Activated T-helper 17 cell treated with anti-CD3 and anti-CD28 coated beads, Interleukin-2, amount 50 U/mL, for 72 hours (primary cell): ENCODE data around the gene TMEM121. TPM values are rescaled to one million over a fixed set of nuclear protein-coding genes. Genes with fewer than 3 reads are reported as not detected.
A peak's percentile ranks its signal among the peaks of the same experiment; 100 is the strongest.

Experiments used
- ATAC-seq: fragments of 150-1000 bp; cut with Tn5 transposase; replicated peaks from 2 replicates; pipeline ENCODE4 v1.10.0; 2021; ENCODE audit warnings: mild to moderate bottlenecking, moderate library complexity
- H3K27ac Mint-ChIP-seq: one replicate; pipeline ENCODE4 v1.8.0; 2022; ENCODE audit warnings: mixed read lengths
- H3K27me3 Mint-ChIP-seq: one replicate; pipeline ENCODE4 v1.8.0; 2022; ENCODE audit warnings: mixed read lengths
- H3K36me3 Mint-ChIP-seq: one replicate; pipeline ENCODE4 v1.8.0; 2022; ENCODE audit warnings: low read depth, mild to moderate bottlenecking, mixed read lengths
- H3K4me1 Mint-ChIP-seq: one replicate; pipeline ENCODE4 v1.8.0; 2022; ENCODE audit warnings: mixed read lengths
- H3K4me3 Mint-ChIP-seq: one replicate; pipeline ENCODE4 v1.8.0; 2022; ENCODE audit warnings: mild to moderate bottlenecking, mixed read lengths
- H3K9me3 Mint-ChIP-seq: one replicate; pipeline ENCODE4 v1.8.0; 2022; ENCODE audit warnings: mixed read lengths
- total RNA-seq, 2 donors: library from RNA; stranded (reverse); gene quantifications; one replicate each; pipeline ENCODE4 v1.2.3, GENCODE V29; 2022

Gene TMEM121
- total RNA-seq, 2 donors from 2014 or later, result 2.5 to 12.3 TPM

DNA sequence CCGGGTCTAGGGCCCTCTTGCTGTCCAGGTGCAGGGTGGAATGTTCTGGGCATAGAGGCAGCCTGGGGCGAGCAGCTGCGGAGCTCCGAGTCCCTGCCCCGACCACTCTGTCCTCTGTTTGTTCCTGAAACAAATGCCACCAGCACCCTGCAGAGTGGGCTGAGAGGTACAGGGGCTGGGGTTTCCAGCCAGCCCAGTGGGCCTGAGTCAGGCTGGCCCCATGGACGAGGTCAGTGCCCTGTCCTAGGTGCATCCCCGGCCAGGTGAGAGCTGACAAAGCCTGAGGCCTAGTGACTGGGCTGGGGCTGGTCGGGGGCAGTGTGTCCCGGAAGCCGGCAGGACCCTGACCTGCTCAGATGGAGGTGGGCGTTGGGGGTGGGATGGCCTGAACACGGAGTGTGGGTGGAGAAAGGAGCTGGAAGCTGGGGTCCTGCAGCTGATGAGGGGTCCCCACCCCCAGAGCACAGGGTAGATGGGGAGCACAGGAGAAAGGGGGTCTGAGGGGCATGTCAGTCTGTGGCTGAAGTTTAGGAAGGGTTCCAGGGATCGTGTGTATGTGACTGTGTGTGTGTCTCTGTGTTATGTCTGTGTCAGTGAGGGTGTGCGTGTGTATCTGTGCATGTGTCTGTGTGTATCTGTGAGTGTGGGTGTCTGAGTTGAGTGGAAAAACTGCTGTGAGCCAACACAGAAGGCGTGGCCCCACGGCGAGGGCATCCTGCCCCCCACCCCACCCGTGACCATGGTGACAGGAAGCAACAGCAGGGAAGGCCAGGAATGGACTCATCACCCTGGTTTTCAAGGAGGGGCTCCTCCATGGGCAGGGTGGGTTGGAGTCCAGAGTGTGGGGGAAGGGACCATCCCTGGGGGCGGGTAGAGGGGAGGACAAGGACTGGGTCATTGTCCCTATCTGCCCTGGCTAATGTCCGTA is 42.0 kb upstream of the TMEM121 start:
- Mint-ChIP-seq H3K4me3 (peak overlapping the region; percentile 7), H3K36me3 (peaks cover 17% of the 10 kb centered on the region), H3K27ac (peak overlapping the region; percentile 100), H3K9me3 (no peaks in the 10 kb centered on the region), H3K27me3 (no peaks in the 10 kb centered on the region), H3K4me1 (peaks cover 16% of the 10 kb centered on the region)
- ATAC-seq, result no peak

DNA sequence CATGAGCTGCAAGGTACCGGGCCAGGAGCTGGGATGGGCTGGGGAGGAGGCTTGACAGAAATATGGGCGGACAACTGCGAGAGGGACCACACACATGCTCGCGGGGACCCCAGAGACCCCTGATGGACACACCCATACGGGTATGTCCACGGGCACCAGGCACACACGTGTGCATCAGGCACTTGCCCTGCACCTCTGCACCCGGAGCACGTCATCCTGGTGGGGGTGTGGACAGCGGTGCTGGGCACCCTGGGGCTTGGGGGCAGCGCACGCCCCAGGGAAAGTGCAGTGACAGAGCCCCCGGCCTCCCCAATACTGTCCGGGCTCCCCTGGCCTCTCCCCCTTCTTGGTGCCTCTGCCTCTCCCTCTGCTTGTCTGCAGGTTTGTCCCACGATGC is 41.4 kb upstream of the TMEM121 start:
- H3K36me3 Mint-ChIP-seq, result peaks cover 23% of the 10 kb centered on the region
- peak overlapping the region; percentile 7 for H3K4me3 Mint-ChIP-seq
- H3K27ac Mint-ChIP-seq, result peak overlapping the region; percentile 100
- H3K9me3 Mint-ChIP-seq, result no peaks in the 10 kb centered on the region
- peaks cover 20% of the 10 kb centered on the region for H3K4me1 Mint-ChIP-seq
- ATAC-seq, result no peak
- H3K27me3 Mint-ChIP-seq, result no peaks in the 10 kb centered on the region

DNA sequence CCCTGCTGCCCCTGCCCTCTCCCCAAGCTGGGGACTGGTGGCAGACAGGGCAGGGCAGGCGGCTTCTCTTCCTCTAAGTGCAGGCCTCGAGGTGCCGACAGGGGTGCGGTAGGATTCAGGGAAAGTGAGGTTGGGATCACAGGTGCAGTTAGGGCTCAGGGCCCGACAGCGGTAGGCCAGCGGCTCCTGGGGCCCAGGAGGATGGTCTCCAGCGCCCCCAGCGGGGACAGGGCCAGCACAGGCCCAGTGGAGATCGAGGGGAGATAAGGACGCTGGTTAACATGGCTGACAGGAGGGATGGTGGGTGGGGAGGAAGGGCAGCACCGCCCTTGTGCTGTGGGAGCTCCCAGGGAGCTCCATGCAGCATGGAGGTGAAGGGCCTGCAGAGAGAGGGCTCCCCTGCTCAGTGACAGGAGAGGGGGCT is 40.6 kb upstream of the TMEM121 start:
- H3K27ac Mint-ChIP-seq, result peak overlapping the region; percentile 81
- no peaks in the 10 kb centered on the region for H3K27me3 Mint-ChIP-seq
- peaks cover 20% of the 10 kb centered on the region for H3K4me1 Mint-ChIP-seq
- peaks cover 25% of the 10 kb centered on the region for H3K36me3 Mint-ChIP-seq
- peak overlapping the region; percentile 86 for H3K4me3 Mint-ChIP-seq
- no peak for ATAC-seq
- H3K9me3 Mint-ChIP-seq, result no peaks in the 10 kb centered on the region

DNA sequence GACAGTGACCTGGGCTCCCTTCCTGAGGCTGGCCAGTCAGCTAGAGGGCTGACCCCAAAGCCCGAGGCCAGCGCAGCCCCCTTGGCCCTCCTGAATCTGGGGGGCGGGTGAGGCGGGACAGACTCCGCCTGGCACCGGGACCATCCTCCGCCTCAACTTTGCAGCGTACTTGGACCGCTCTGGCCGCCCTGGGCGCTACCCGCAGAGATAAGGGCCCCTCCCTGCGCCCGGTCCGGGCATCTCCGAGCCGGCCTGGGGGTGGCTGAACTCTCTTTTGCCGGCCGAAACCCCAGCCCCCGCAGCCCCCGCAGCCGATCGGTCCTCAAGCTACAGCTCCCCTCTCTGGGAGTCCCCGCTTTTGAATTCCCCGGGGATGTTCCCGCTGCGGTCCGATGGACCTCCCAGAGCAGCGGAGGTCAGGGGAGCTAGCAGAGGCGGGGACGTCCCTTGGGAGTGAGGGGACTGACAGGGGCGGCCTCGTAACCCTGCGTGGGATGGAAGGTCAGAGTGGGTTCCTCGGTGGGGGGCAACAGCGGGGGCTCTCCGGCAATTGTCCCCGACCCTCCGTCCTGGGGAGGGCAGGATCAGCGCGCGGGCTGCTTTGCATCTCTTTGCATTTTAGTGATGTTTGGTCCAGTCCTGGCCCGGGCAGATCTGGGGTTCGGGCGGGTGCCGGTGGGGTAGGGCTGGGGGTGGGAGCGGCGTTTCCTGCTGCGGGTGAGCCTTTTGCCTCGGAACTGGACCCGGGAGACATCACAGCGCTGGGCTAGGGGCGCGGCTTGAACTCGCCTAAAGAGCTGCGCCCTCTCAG is 40.0 kb upstream of the TMEM121 start, which contains the start of gene CRIP1:
TSS of gene CRIP1 (plus strand) at position 724 of the 811 bp plus-strand sequence. CDS start 374 bp downstream, outside the sequence.
- peak within 1 kb of the TSS; percentile 92 for H3K27ac Mint-ChIP-seq
- H3K4me1 Mint-ChIP-seq, result peaks cover 20% of the 10 kb centered on the region
- no peaks in the 10 kb centered on the region for H3K9me3 Mint-ChIP-seq
- ATAC-seq, result no peak
- H3K4me3 Mint-ChIP-seq, result peak within 1 kb of the TSS; percentile 86
- no peaks in the 10 kb centered on the region for H3K27me3 Mint-ChIP-seq
- peaks cover 29% of the 10 kb centered on the region for H3K36me3 Mint-ChIP-seq

DNA sequence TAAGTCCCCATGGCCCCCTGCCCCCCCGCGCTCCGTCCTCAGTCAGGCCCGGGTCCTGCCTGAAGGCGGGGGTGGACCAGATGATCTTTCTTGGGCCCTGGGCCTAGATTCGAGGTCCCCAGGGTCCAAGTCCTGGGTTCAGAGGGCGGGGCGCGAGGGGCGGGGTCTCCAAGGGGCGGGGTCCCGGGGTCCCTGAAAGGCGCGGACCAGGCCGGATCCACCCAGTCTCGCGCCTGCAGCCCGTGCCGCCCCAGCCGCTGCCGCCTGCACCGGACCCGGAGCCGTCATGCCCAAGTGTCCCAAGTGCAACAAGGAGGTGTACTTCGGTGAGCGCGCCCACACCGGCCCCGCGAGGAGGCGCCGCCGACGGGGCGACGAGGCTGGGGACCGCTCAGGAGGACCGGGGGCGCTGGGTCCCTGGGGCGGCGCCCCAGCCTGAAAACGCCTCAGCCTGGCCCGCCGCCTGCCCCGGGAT is 39.4 kb upstream of the TMEM121 start:
- Mint-ChIP-seq H3K27me3 (no peaks in the 10 kb centered on the region), H3K4me1 (peaks cover 22% of the 10 kb centered on the region), H3K27ac (peak overlapping the region; percentile 92)

DNA sequence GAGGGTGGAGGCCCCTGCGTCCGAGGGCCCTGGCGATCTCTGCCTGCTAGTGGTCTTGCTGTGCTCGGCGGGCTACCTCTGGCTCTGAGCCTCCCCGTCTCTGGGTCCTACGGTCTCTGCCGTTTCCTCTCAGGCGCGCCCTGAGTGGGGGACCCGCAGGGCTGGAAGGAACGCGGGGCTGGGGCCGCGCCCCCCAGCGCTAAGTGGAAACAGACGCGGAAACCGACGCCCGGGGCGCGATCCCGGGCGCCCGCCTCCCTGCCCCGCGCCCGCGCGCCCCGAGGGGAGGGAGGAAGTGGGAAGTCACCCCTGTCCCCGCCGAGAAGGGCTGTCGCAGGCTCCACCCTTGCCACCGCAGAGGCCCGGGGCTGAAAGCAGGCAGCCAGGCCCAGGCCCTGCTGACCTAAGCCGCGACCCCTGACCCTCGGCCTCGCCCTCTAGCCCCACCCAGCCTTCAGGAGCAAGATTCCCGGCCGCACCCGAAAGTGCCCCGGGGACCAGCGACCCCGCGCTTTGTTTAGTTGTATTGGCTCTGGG is 38.9 kb upstream of the TMEM121 start:
- H3K4me3 Mint-ChIP-seq, result peak overlapping the region; percentile 86
- H3K27me3 Mint-ChIP-seq, result no peaks in the 10 kb centered on the region
- H3K36me3 Mint-ChIP-seq, result peaks cover 33% of the 10 kb centered on the region
- ATAC-seq, result peak; percentile 8
- H3K9me3 Mint-ChIP-seq, result no peaks in the 10 kb centered on the region
- H3K4me1 Mint-ChIP-seq, result peaks cover 17% of the 10 kb centered on the region
- H3K27ac Mint-ChIP-seq, result peak overlapping the region; percentile 92

More for the DNA sequence above, 39.4 kb upstream of the TMEM121 start:
- H3K9me3 Mint-ChIP-seq, result no peaks in the 10 kb centered on the region
- peaks cover 33% of the 10 kb centered on the region for H3K36me3 Mint-ChIP-seq
- peak overlapping the region; percentile 86 for H3K4me3 Mint-ChIP-seq
- no peak for ATAC-seq

DNA sequence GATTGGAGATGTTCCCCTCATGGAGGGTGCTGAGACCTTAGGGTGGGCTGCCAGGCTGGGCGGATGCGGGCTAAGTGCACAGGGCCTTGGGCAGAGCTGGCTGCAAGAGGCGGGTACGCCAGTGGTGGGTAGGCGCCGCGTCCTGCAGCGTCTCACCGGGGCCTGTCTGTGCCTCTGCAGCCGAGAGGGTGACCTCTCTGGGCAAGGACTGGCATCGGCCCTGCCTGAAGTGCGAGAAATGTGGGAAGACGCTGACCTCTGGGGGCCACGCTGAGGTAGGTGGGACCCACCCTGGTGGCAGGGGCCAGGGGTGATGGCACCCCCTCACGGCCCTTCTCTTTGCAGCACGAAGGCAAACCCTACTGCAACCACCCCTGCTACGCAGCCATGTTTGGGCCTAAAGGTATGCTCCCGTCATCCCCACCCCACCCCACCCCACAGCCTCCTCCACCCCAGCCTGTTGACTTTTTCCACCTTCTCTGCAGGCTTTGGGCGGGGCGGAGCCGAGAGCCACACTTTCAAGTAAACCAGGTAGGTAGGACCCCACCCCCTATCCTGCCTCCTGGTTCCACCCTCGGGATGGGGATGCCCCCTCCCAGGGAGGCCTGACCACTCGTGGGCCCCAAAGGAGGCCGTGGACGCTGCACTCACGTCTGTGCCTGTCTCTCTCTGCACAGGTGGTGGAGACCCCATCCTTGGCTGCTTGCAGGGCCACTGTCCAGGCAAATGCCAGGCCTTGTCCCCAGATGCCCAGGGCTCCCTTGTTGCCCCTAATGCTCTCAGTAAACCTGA is 38.2 kb upstream of the TMEM121 start:
- Mint-ChIP-seq H3K4me3 (peak overlapping the region; percentile 86), H3K9me3 (no peaks in the 10 kb centered on the region), H3K27ac (peak overlapping the region; percentile 92), H3K36me3 (peaks cover 33% of the 10 kb centered on the region), H3K4me1 (peaks cover 16% of the 10 kb centered on the region), H3K27me3 (no peaks in the 10 kb centered on the region)
- no peak for ATAC-seq

DNA sequence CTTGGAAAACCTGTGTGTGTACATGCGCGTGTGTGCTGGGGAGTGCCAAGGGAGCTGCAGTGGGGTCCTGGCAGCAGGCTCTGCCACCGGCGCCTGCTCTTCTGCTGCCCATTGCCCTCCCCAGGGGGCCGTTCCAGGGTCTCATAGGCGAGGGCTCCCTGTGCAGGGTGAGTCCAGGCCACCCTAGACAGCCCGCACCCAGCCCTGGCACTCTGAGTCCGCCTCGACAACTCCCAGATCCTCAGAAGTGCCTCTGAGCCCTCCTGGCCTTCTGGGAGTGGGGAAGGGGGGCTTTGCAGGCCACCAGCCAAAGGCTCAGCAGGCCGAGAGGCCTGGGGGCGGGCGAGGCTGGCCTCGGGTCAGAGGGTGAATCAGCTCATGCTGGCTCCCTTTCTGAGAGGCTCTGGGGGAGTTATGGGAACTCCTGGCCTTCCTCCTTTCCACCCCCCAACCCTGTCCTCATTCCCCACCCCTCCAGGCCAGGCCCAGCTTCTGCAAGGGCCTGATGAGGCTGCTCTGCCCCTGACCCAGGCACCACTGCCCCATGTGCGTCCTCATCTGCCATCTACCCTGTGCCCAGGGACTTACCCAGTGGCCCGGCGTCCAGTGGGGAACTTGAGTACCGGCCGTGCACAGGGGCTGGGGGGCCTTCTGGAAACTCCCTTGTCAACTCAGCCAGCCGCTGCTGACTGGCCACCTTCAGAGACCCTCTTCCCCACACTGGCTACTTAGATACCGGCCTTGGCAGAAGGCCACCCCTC is 37.4 kb upstream of the TMEM121 start:
- Mint-ChIP-seq H3K4me1 (peaks cover 16% of the 10 kb centered on the region), H3K27me3 (no peaks in the 10 kb centered on the region), H3K36me3 (peaks cover 33% of the 10 kb centered on the region), H3K9me3 (no peaks in the 10 kb centered on the region), H3K4me3 (peak overlapping the region; percentile 86), H3K27ac (peak overlapping the region; percentile 92)
- ATAC-seq, result no peak

DNA sequence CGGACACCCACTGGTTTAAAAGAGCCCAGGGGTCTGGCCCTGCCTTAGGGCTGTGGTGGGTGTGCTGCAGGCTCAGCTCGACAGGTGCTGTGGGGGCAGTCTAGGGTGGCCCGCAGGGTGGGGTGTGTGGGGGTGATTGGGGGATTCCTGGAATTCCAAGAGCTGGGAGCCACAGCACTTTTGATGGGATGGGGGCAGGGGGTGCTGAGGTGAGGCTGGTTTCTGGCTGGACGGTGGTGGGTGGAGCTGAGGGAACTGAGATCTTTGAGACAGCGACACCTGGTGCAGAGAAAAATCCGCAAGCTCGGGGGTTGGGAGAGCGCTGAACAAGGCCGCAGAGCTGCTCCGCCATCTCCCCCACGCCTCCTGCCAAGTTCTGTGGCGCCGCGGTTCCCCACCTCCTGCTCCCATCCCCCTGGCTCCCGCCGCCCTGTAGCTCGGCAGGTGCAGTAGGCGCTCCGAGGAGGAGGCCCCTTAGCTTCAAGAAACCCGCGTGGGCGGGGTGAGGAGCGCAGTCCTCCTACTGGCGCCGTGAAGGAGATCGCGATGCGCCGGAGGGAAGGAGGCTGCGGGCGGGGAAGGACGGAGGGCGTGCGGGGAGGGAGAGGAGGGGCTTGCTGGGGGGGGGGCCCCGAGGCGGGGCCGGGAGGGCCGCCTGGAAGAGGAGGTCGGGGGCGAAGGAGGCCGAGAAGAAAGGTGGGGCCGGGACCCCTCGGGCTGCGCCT is 36.7 kb upstream of the TMEM121 start:
- peak overlapping the region; percentile 92 for H3K27ac Mint-ChIP-seq
- H3K4me1 Mint-ChIP-seq, result peaks cover 10% of the 10 kb centered on the region
- peak; percentile 13 for ATAC-seq

DNA sequence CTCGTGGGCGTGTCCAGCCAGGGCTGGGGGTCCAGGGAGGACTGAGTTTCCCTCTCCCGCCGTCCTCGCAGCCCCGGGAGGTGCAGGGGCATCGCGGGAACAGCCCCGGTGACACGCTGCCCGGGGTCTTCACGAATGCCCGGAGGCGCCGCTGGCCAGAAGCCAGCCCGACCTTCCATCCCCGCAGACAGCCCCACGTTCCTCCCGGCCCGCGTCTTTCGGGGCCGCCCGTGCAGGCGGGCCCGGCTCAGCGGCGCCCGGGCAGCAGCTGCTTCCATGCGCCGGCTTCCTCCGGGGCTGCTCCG is 36.2 kb upstream of the TMEM121 start:
- Mint-ChIP-seq H3K27ac (peak overlapping the region; percentile 92), H3K9me3 (no peaks in the 10 kb centered on the region), H3K4me1 (peaks cover 9% of the 10 kb centered on the region), H3K27me3 (no peaks in the 10 kb centered on the region), H3K4me3 (peak overlapping the region; percentile 86), H3K36me3 (peaks cover 33% of the 10 kb centered on the region)
- ATAC-seq, result peak; percentile 0

More for the DNA sequence above, 36.7 kb upstream of the TMEM121 start:
- Mint-ChIP-seq H3K36me3 (peaks cover 33% of the 10 kb centered on the region), H3K4me3 (peak overlapping the region; percentile 86), H3K27me3 (no peaks in the 10 kb centered on the region), H3K9me3 (no peaks in the 10 kb centered on the region)

DNA sequence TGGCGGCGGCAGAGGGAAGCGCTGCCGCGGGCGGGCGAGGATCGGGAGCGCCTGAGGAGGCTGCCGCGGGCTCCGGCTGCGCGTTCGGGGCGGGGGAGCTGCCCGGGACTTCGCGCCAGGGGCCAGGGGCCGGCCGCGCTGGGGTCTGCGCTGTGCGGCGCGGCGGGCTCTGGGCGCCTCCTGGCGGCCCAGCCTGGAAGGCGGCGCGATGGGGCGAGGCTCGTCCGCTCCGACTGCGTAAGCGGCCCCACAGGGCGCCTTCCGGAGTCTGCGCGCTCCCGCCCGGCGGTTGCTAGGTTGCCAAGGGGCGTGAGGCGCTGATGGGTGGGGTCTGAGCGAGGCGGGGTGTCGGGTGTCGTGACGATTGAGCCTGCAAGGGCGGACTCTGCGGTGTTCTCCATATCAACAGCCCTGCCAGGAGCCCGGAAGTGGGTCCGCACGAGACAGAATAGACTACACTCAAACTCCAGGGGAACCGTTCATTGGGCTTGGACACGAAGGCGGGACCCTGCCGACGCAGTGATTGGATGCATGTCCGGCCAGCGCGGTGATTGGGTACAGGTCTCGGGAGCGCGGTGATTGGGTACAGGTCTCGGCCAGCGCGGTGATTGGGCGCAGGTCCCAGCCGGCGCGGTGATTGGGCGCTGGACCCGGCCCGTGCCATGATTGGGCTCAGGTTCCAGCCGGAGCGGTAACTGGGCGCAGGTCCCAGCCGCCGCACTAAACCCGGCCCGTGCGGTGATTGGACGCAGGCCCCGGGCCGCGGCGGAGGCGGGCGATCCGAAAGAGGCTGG is 35.6 kb upstream of the TMEM121 start, which contains the start of gene TEDC1:
TSS of gene TEDC1 (plus strand) at position 675 of the 794 bp plus-strand sequence. CDS start 130 bp downstream, outside the sequence.
- Mint-ChIP-seq H3K27me3 (no peaks in the 10 kb centered on the region), H3K4me1 (peaks cover 9% of the 10 kb centered on the region), H3K9me3 (no peaks in the 10 kb centered on the region), H3K4me3 (peak within 1 kb of the TSS; percentile 86), H3K27ac (peak within 1 kb of the TSS; percentile 92), H3K36me3 (peaks cover 33% of the 10 kb centered on the region)
- ATAC-seq, result peak; percentile 80

DNA sequence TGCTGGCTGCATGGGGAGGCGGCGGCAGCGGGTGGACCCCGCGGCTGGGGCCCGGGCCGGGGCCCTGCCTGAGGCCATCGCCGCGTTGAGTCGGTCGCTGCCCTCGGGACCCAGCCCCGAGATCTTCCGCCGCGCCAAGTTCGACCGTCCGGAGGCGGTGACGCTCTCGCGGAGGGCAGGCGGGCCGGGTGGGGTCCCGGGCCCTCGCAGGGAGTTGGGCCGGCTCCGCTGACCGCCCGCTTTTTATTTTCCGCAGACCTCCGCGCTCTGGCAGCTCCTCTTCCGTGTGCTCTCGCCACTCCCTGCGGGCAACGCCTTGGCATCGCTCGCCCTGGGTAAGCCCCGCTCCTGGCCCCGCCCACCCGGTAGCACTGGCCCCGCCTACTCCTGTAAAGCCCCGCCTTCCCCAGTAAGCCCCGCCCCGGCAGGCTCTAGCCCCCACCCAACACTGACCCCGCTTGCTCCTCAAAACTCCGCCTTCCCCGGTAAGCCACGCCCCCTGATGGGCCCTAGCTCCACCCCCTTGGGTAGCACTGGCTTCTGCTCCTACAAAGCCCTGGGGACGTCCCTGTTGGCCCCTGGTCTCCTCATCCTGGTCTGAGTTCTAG is 34.9 kb upstream of the TMEM121 start:
- H3K36me3 Mint-ChIP-seq, result peaks cover 33% of the 10 kb centered on the region
- peaks cover 9% of the 10 kb centered on the region for H3K4me1 Mint-ChIP-seq
- H3K9me3 Mint-ChIP-seq, result no peaks in the 10 kb centered on the region
- H3K4me3 Mint-ChIP-seq, result peak overlapping the region; percentile 81
- peak overlapping the region; percentile 88 for H3K27ac Mint-ChIP-seq
- peak; percentile 12 for ATAC-seq
- H3K27me3 Mint-ChIP-seq, result no peaks in the 10 kb centered on the region
